GM21717 (cell line): ENCODE measurements around the gene XAF1.
"Not testable (repeated sequence)": the region's sequence is repeated elsewhere in the genome, so short reads cannot be mapped to it uniquely, and the experiment has no call there.

Source experiments
- ATAC-seq: cut with Tn5 transposase; IDR thresholded peaks from one replicate; pipeline ENCODE4 v1.9.1; 2021; ENCODE audit warnings: mild to moderate bottlenecking, moderate library complexity; ENCODE audit not compliant: unreplicated experiment

Gene XAF1

GRCh38 chr17:6753006-6753445 is 2.8 kb upstream of the XAF1 start:
- ATAC-seq, result no peak

GRCh38 chr17:6753546-6753945 is 2.3 kb upstream of the XAF1 start:
- no peak for ATAC-seq

DNA sequence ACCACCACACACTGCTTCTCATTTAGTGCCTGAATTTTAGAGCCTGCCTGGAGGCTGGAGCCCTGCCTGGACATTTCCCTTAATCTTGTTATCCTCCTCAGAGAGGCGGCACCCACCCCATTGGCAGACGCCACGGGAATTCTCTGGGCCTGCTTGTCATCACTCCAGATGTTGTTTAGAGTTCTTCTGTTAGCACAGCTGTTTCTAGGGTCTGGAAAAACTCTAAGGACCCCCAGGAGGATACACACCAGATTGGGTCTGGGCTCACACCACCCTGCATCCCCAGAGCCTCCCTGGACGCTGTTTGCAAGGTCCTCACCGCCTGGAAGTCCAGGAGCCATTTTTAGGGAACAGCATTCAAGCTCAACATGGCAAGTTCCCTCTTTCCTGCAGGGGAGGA is 565 bp upstream of the XAF1 start:
- no peak for ATAC-seq

DNA sequence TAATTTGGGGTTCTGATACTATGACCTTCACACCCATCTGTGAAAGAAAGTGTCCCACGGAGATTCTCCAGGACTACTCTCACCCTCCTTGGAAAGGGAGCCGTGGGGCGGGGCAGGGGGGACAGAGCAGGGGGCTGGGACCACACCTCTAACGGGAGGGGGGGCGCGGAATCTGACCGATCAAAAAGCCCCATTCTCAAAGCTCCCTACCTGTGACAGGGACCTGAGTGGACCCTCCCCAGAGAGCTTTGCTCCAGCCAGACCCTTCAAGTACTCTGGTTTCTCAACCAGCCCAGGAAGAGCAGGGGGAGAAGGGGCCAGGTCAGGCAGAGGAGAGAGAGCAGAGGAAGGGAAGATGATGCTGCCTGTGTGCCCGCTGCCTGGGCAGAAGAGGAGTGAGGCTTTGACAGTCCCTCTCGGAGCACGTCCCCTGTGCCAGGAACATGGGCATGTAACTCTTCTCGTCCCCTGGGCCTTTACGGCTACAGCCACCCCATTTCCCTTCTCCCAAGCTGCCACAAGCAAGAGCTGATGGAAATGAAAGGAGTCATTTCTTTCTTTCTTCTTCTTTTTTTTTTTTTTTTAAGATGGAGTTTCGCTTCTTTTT is 682 bp downstream of the XAF1 start:
- no peak for ATAC-seq

DNA sequence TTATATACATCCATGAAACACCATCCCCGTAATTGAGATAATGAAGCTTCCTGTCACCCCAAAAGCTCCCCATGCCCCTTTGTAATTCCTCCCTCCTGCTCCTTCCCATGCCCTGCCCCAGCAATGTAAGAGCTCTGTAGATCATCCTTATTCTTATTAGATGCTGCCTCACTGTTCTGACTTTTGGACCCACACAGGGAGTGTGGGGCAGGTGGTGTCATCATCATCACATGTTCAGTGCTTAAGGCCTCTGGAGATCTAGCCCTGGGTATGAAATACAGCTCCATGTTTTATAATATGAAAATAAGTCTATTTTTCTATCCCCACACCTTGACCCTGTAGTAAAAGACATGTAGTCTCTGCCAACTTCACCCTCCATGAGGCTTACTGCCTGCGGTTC is 1.9 kb downstream of the XAF1 start:
- no peak for ATAC-seq

- no peak for ATAC-seq
Observed at GRCh38 chr17:6761779-6762178, 5.9 kb downstream of the XAF1 start.

DNA sequence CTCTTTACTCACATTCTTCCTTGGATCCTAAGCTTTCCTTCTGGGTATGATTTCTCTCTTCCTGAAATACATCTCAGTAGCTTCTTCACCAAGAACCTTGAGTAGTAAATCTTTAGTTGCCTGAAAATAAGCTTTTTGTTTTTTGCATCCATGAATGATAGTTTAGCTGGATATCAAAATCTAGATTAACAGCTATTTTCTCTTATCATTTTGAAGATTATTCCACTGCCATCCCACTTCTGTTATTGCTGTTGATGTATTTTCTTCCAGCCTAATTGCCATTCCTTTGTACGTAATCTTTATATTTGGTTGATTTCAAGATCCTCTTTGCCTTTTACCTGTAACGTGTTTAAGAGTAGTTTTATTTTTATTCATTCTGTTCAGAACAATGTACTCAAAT is 12.6 kb downstream of the XAF1 start:
- ATAC-seq, result no peak

GRCh38 chr17:6772016-6772415 is 16.2 kb downstream of the XAF1 start:
- ATAC-seq, result no peak

- not testable (repeated sequence) for ATAC-seq
Observed at GRCh38 chr17:6774906-6775305, 19.1 kb downstream of the XAF1 start.

DNA sequence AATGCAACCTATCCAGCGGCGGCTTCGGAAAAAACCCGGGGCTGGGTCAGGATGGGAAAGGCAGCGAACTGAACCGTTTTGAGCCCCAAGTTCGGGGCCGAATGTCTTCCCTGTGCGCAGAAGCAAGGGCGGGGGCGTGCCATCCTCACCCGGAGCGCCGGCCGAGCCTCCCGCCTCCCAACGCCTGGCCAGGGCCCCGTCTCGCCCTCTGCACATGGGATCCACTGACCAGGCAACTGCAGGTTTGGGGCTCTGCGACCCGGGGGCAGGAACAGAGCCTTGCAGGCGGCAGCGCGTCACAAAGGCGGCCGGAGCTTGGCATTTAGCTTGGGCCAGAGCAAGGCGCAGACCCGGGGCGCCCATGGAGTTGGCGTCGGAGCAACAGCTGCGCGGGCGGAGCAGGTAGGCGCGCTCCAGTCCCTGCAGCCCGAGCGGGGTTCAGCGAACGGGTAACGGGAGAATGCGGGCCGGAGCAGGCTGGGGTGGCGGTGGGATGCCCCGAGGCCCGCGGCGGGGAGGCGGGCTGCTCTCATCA is 20.1 kb downstream of the XAF1 start, which contains the start of gene FBXO39:
TSS of gene FBXO39 (plus strand) at position 345 of the 535 bp plus-strand sequence. CDS start 3,654 bp downstream, outside the sequence.
- ATAC-seq, result no peak

DNA sequence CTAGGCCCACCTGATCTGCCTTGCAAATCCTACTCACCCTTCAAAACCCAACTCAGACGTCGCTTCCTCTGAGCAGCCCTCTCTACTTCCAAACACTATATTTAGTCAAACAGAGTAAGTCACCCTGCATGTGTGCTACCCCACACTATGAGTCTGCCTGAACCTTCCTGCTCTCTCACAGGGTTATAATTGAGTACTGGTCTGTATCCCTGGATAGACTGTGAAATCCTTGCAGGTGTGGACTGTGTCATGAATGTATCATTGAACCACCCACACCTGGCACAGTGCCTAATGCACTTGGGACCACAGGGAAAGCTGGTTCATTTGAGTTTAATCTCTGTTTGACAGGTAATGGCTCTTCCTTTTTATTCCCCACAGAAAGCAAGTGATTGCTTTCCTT is 23.6 kb downstream of the XAF1 start:
- ATAC-seq, result no peak

DNA sequence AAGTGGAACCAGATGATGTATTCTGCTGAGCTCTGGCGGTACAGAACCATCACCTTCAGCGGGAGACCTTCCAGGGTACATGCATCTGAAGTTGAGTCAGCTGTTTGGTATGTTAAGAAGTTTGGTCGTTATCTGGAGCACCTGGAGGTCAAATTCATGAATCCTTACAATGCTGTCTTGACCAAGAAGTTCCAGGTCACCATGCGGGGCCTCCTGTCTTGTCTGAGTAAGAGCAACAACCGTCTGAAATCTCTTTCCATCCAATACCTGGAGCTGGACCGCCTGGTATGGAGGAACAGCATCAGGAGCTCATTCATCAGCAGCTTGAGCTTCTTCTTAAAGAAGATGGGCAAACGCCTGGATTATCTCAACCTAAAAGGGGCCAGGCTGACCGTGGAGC is 24.2 kb downstream of the XAF1 start:
- no peak for ATAC-seq

- ATAC-seq, result no peak
Observed at GRCh38 chr17:6780886-6781285, 25.0 kb downstream of the XAF1 start.

- ATAC-seq, result no peak
Observed at GRCh38 chr17:6782244-6782643, 26.4 kb downstream of the XAF1 start.

DNA sequence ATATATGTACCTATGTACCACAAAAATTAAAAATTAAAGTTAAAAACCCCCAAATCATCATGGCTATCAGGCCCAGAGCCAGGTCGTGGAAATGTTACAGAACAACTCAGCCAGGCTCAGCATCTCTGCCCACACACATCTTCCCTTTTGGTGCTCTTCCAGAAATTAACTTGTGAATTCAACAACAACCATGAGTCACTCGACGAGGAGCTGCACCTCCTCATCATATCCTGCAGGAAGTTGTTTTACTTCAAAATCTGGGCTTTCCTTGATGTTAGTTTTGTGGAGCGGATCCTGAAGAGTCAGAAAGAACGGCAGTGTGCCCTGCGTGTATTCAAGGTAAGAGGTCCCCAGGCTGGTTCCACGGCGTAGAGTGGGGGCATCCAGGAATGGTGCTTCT is 30.8 kb downstream of the XAF1 start:
- ATAC-seq, result no peak

GRCh38 chr17:6787081-6787693 is 31.3 kb downstream of the XAF1 start:
- ATAC-seq, result no peak

DNA sequence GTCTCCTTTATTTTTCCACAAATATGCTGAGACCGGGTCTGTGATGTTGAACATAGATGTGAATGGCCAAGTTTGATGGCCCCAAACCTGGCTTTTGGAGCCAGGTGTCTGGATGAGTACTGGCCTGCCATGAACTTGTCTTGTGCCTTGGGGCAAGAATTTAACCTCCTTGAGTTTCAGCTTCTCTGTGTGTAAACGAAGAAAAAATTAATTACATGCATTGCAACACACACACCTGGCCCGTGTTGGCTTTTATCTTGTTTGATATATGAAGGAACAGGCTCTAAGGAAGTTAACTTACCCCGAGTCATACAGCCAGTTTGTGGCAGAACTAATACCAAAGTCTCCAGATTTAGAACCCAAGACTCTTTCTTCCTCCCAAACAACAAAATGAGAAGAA is 33.3 kb downstream of the XAF1 start:
- ATAC-seq, result no peak

- no peak for ATAC-seq
Observed at GRCh38 chr17:6793748-6794493, 38.1 kb downstream of the XAF1 start.

DNA sequence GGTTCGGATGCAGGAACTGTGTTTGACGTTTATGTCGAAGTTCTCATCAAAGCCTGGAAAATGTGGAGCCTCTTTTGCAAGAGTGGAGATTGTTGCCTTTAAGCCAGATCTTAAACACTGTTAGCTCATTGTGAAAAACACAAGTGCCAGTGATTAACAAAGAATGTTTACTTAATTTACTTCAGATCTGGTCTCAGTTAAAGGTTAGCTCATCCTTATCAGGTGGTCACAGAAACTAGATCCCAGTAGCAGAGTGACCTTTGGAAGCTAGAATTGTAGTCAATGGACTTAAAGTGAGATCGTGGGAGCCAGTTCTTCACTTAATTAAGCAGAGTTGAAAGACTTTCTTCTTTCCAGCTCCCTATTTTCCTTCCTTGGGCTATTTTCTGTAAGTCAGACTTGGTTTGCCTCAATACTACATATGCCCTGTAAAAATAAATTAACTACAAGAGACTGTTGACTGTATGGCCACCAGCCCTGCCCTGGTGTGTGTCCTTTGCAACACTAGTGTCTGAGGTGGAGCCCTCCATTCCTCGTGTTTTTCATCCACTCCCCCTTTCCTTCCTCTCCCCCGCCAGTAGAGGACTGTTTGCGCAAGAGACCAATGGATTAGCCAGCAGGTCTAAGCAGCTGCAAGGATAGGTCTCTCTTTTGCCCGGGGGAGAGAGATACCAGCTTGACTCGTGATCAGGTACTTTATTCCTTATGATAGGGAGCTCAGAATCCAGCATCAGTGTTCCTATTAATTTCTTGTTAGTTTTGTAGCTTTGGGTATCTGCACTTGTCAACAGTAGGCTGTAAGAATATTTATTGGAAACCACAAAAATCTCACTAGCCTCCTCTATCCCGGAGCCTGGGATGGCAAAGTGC is 40.4 kb downstream of the XAF1 start:
- no peak for ATAC-seq

DNA sequence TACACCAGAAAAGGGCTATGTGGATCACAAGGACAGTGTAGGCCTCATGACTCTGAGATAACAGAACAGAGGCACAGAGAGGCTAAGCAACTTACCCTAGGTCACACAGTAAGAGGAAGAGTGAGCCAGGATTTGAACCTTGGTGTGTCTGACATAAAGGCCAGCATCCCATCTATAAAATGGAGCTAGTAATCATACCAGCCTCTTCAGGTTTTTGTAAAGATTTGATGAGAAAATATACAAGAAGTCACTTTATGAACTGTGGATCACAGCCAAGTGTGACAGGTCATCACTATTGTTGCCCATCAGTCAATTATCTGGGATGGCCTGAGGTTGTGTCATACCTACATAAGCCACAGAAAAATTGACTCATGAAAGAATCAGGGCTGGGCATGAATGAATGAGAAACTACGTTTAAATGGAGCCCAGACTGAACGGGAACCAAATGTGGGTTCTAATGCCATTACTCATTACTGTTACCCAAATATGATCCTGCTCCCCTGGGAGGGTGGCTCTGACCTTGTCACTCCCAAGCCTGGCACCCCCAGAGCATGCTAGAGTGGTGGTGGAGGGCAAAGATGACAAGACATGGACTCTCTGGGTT is 41.1 kb downstream of the XAF1 start:
- ATAC-seq, result no peak
